ENCODE results near the gene GALNT9.

The GALNT9 gene

GRCh38 chr12:132335179-132335756 lies 5.9 kb upstream of the GALNT9 start:
- Histone ChIP-seq H2AFZ (ENCODE audit: low read depth, low read length) (no peak overlapping the region), H3K9me3 (ENCODE audit: low read length) (no peaks in the 10 kb centered on the region), H3K36me3 (ENCODE audit: insufficient read depth, low read length) (no peaks in the 10 kb centered on the region), H3K27me3 (ENCODE audit: insufficient read depth, low read length) (peaks cover 18% of the 10 kb centered on the region), H3K4me3 (ENCODE audit: low read length) (no peak overlapping the region), H3K4me1 (ENCODE audit: insufficient read depth, low read length) (no peaks in the 10 kb centered on the region)

- Histone ChIP-seq H3K27me3 (ENCODE audit: insufficient read depth, low read length) (peaks cover 17% of the 10 kb centered on the region), H2AFZ (ENCODE audit: low read depth, low read length) (no peak overlapping the region), H3K9me3 (ENCODE audit: low read length) (no peaks in the 10 kb centered on the region), H3K4me3 (ENCODE audit: low read length) (no peak overlapping the region), H3K4me1 (ENCODE audit: insufficient read depth, low read length) (no peaks in the 10 kb centered on the region), H3K36me3 (ENCODE audit: insufficient read depth, low read length) (no peaks in the 10 kb centered on the region)
Measured at GRCh38 chr12:132333766-132334165, 4.4 kb upstream of the GALNT9 start.

- no peak overlapping the region for H2AFZ ChIP-seq (ENCODE audit: low read depth, low read length)
- H3K36me3 ChIP-seq (ENCODE audit: insufficient read depth, low read length), result no peaks in the 10 kb centered on the region
- no peaks in the 10 kb centered on the region for H3K4me1 ChIP-seq (ENCODE audit: insufficient read depth, low read length)
- H3K27me3 ChIP-seq (ENCODE audit: insufficient read depth, low read length), result peaks cover 20% of the 10 kb centered on the region
- H3K9me3 ChIP-seq (ENCODE audit: low read length), result no peaks in the 10 kb centered on the region
- no peak overlapping the region for H3K4me3 ChIP-seq (ENCODE audit: low read length)
Measured at GRCh38 chr12:132333273-132333672, 3.9 kb upstream of the GALNT9 start.

GRCh38 chr12:132330549-132330881 lies 1.1 kb upstream of the GALNT9 start:
- H3K27me3 ChIP-seq (ENCODE audit: insufficient read depth, low read length), result peaks cover 34% of the 10 kb centered on the region
- no peak overlapping the region for H2AFZ ChIP-seq (ENCODE audit: low read depth, low read length)
- H3K36me3 ChIP-seq (ENCODE audit: insufficient read depth, low read length), result no peaks in the 10 kb centered on the region
- H3K4me1 ChIP-seq (ENCODE audit: insufficient read depth, low read length), result no peaks in the 10 kb centered on the region
- H3K4me3 ChIP-seq (ENCODE audit: low read length), result no peak overlapping the region
- H3K9me3 ChIP-seq (ENCODE audit: low read length), result no peaks in the 10 kb centered on the region

GRCh38 chr12:132329720-132330548 lies 545 bp upstream of the GALNT9 start:
- no peak overlapping the region for H3K4me3 ChIP-seq (ENCODE audit: low read length)
- no peaks in the 10 kb centered on the region for H3K36me3 ChIP-seq (ENCODE audit: insufficient read depth, low read length)
- H3K27me3 ChIP-seq (ENCODE audit: insufficient read depth, low read length), result peaks cover 37% of the 10 kb centered on the region

GRCh38 chr12:132328282-132329029 lies 933 bp downstream of the GALNT9 start:
- no peaks in the 10 kb centered on the region for H3K9me3 ChIP-seq (ENCODE audit: low read length)
- H3K36me3 ChIP-seq (ENCODE audit: insufficient read depth, low read length), result no peaks in the 10 kb centered on the region
- no peak overlapping the region for H2AFZ ChIP-seq (ENCODE audit: low read depth, low read length)
- peaks cover 52% of the 10 kb centered on the region for H3K27me3 ChIP-seq (ENCODE audit: insufficient read depth, low read length)
- H3K4me3 ChIP-seq (ENCODE audit: low read length), result no peak overlapping the region
- H3K4me1 ChIP-seq (ENCODE audit: insufficient read depth, low read length), result peaks cover 1% of the 10 kb centered on the region

More at GRCh38 chr12:132329720-132330548, 545 bp upstream of the GALNT9 start:
- H3K4me1 ChIP-seq (ENCODE audit: insufficient read depth, low read length), result no peaks in the 10 kb centered on the region
- H3K9me3 ChIP-seq (ENCODE audit: low read length), result no peaks in the 10 kb centered on the region
- no peak overlapping the region for H2AFZ ChIP-seq (ENCODE audit: low read depth, low read length)

GRCh38 chr12:132327336-132328171 lies 1.8 kb downstream of the GALNT9 start:
- H3K4me3 ChIP-seq (ENCODE audit: low read length), result no peak overlapping the region
- no peak overlapping the region for H2AFZ ChIP-seq (ENCODE audit: low read depth, low read length)
- H3K4me1 ChIP-seq (ENCODE audit: insufficient read depth, low read length), result peaks cover 4% of the 10 kb centered on the region
- H3K36me3 ChIP-seq (ENCODE audit: insufficient read depth, low read length), result no peaks in the 10 kb centered on the region
- no peaks in the 10 kb centered on the region for H3K9me3 ChIP-seq (ENCODE audit: low read length)
- H3K27me3 ChIP-seq (ENCODE audit: insufficient read depth, low read length), result peaks cover 55% of the 10 kb centered on the region

- Histone ChIP-seq H3K9me3 (ENCODE audit: low read length) (no peaks in the 10 kb centered on the region), H3K4me3 (ENCODE audit: low read length) (no peak overlapping the region), H2AFZ (ENCODE audit: low read depth, low read length) (no peak overlapping the region), H3K36me3 (ENCODE audit: insufficient read depth, low read length) (no peaks in the 10 kb centered on the region), H3K27me3 (ENCODE audit: insufficient read depth, low read length) (peaks cover 63% of the 10 kb centered on the region), H3K4me1 (ENCODE audit: insufficient read depth, low read length) (peaks cover 4% of the 10 kb centered on the region)
Measured at GRCh38 chr12:132326646-132327045, 2.7 kb downstream of the GALNT9 start.

GRCh38 chr12:132325733-132326130 lies 3.7 kb downstream of the GALNT9 start:
- peaks cover 72% of the 10 kb centered on the region for H3K27me3 ChIP-seq (ENCODE audit: insufficient read depth, low read length)

GRCh38 chr12:132324841-132325732 lies 4.3 kb downstream of the GALNT9 start:
- Histone ChIP-seq H2AFZ (ENCODE audit: low read depth, low read length) (no peak overlapping the region), H3K4me1 (ENCODE audit: insufficient read depth, low read length) (peaks cover 4% of the 10 kb centered on the region), H3K4me3 (ENCODE audit: low read length) (no peak overlapping the region), H3K36me3 (ENCODE audit: insufficient read depth, low read length) (no peaks in the 10 kb centered on the region), H3K9me3 (ENCODE audit: low read length) (no peaks in the 10 kb centered on the region), H3K27me3 (ENCODE audit: insufficient read depth, low read length) (peaks cover 69% of the 10 kb centered on the region)

More at GRCh38 chr12:132325733-132326130, 3.7 kb downstream of the GALNT9 start:
- Histone ChIP-seq H3K9me3 (ENCODE audit: low read length) (no peaks in the 10 kb centered on the region), H2AFZ (ENCODE audit: low read depth, low read length) (no peak overlapping the region), H3K4me1 (ENCODE audit: insufficient read depth, low read length) (peaks cover 4% of the 10 kb centered on the region), H3K4me3 (ENCODE audit: low read length) (no peak overlapping the region), H3K36me3 (ENCODE audit: insufficient read depth, low read length) (no peaks in the 10 kb centered on the region)

GRCh38 chr12:132324173-132324572 lies 5.2 kb downstream of the GALNT9 start:
- no peaks in the 10 kb centered on the region for H3K9me3 ChIP-seq (ENCODE audit: low read length)
- H3K4me3 ChIP-seq (ENCODE audit: low read length), result no peak overlapping the region
- peaks cover 77% of the 10 kb centered on the region for H3K27me3 ChIP-seq (ENCODE audit: insufficient read depth, low read length)
- H3K36me3 ChIP-seq (ENCODE audit: insufficient read depth, low read length), result no peaks in the 10 kb centered on the region
- H2AFZ ChIP-seq (ENCODE audit: low read depth, low read length), result no peak overlapping the region
- H3K4me1 ChIP-seq (ENCODE audit: insufficient read depth, low read length), result peaks cover 4% of the 10 kb centered on the region

Data from neuron (in vitro differentiated cells).